SK-N-MC (cell line): ENCODE data around the gene PIF1.

Experiments
- EZH2 ChIP-seq: fragments of 200-600 bp; sonication (generic); IDR thresholded peaks from one replicate; pipeline ENCODE4 v1.6.1; 2017; ENCODE audit warnings: antibody characterized with exemption
- POLR2AphosphoS5 ChIP-seq: IDR thresholded peaks from 2 replicates; pipeline ENCODE4 v1.6.1; 2012; ENCODE audit warnings: mild to moderate bottlenecking, low read depth, low read length, borderline replicate concordance

DNA sequence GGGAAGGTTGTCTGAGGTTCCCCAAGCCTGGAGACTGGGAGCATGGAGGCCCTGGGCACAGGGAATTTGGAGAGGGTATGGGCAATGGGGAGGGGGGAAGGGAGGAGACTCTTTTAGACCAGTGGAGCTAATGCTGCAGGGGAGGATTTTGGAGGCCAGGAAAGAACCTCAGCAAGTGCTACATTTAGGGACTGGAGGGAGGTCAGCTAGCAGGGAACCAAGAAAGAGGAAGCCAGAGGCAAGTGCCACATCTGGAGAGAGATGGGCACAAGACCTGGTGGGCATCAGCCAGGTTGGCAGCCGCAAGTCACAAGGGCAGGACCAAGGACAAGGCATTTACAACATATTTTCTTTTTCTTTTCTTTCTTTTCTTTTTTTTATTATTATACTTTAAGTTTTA is 37.0 kb upstream of the PIF1 start:
- TF ChIP-seq POLR2AphosphoS5, result no peak
- no peak for TF ChIP-seq EZH2
